Measurements from ENCODE around the gene MAP2K1.

DNA sequence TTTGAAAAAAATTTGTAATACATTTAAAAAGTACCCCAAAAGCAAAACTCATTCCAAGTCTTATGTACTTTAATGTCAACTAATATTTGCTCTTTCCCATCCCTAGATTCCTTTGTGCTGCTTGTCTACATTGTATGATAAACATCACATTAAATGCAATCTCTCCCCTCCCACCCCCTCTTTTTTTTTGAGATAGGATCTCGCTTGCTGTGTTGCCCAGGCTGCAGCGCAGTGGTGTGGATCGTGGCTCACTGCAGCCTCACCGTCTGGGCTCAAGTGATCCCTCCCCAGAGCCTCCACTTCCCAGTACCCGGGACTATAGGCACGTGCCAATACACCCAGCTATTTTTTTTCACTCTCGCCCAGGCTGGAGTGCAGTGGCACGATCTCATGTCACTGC, 12.6 kb downstream of the MAP2K1 start:
- TF ChIP-seq CTCF (optimal IDR thresholded peaks at IDR 0.05 in 1 of 3, IDR thresholded peaks at IDR 0.05 in 1 of 3, conservative IDR thresholded peaks at IDR 0.05 in 1 of 3; ENCODE audit: extremely low read depth in 1 of 3, insufficient read depth in 2 of 3, low read length in 3 of 3) (no peak), EZH2 (IDR thresholded peaks at IDR 0.05; ENCODE audit: low read length) (no peak)
